Ovary (tissue), 9 donors: ENCODE measurements around the gene AP1B1. TPM values are rescaled to one million over a fixed set of nuclear protein-coding genes. Genes with fewer than 3 reads are reported as not detected.
A peak's percentile ranks its signal among the peaks of the same experiment; 100 is the strongest.

Experiments used
- DNase-seq, 5 donors: peaks; one replicate each; pipeline ENCODE4 v3.0.0-alpha.2; 2019 to 2020
- H3K27ac ChIP-seq, 2 donors: fragments of 200-600 bp; one replicate each; pipeline versions ENCODE4 v1.5.1 to v1.8.0; 2019 to 2022
- H3K27me3 ChIP-seq: fragments of 200-600 bp; one replicate; pipeline ENCODE4 v1.8.0; 2022
- H3K36me3 ChIP-seq: fragments of 200-600 bp; sonication (generic); one replicate; pipeline ENCODE4 v1.5.1; 2019
- H3K4me1 ChIP-seq: one replicate; pipeline ENCODE4 v1.8.1; 2013; ENCODE audit warnings: mild to moderate bottlenecking, moderate library complexity; ENCODE audit not compliant: insufficient read depth
- H3K4me3 ChIP-seq: fragments of 200-600 bp; sonication (generic); one replicate; pipeline ENCODE4 v1.5.1; 2017
- H3K9me3 ChIP-seq, 2 donors: fragments of 200-600 bp in 1 of 2; sonication (generic) in 1 of 2; one replicate each; pipeline versions ENCODE4 v1.5.1 to v1.8.1; 2013 to 2019; ENCODE audit warnings: mild to moderate bottlenecking in 1 of 2, moderate library complexity in 1 of 2
- EP300 ChIP-seq: sonication (generic); formaldehyde crosslinking; IDR thresholded peaks from one replicate; pipeline ENCODE4 v1.6.1; 2017; ENCODE audit warnings: antibody characterized with exemption
- POLR2A ChIP-seq: fragments of 450-650 bp; IDR thresholded peaks from one replicate; pipeline ENCODE4 v1.6.1; 2017; ENCODE audit warnings: antibody characterized with exemption, mild to moderate bottlenecking, moderate library complexity
- WGBS, 3 donors: extraction: QIAGEN DNeasy Blood & Tissue Kit in 1 of 3; methylation state at CpG; one replicate each; pipeline versions ENCODE4 v1.1.5 to v1.1.7; 2013 to 2017; 5-methylcytosine and 5-hydroxymethylcytosine counted together
- intact Hi-C, 4 donors: fragments of 100-400 bp; cut with DNase I; formaldehyde crosslinking; loops; one replicate each; pipeline versions ENCODE4 v1.11.0 to v1.15.1; 2022 to 2023
- polyA plus RNA-seq, 2 donors: library from polyadenylated mRNA; stranded (reverse); fragments of 200-250 nt in 1 of 2; fragments of 350-450 nt in 1 of 2; fragmentation: Illumina TruSeq in 1 of 2; extraction: RNeasy Lipid Tissue Mini Kit (QIAGEN cat#74804) in 1 of 2; gene quantifications; one replicate each; pipeline ENCODE4 v1.2.3, GENCODE V29; 2013 to 2014
- total RNA-seq, 7 donors: library from RNA; depleted of rRNA in 2 of 7; stranded (reverse); fragments of >200 nt in 2 of 7; fragmentation: NEBNext Ultra II Directional in 3 of 7; extraction: Animal tissue kit (Norgen Biotek cat#: 25700) in 3 of 7; gene quantifications; one replicate each; pipeline versions ENCODE4 v1.1.0 to v1.2.4, GENCODE V29; 2016 to 2023
- TF ChIP-seq, protein P1 (sequence below), 3 donors: fragments of 450-650 bp in 2 of 3; fragments of 200-600 bp in 1 of 3; IDR thresholded peaks; one replicate each; pipeline versions ENCODE4 v1.5.1 to v1.8.0; 2016 to 2022; ENCODE audit warnings: antibody characterized with exemption in 3 of 3, mild to moderate bottlenecking in 1 of 3
- donor health status: DM: no; HTN: no; CAD: no; lungs with moderate emphysema.
- donor health status: DM: no; HTN: no; CAD: no.
- donor health status: Bipolar disorder and iron deficiency.
- donor health status: DM: yes; HTN: yes; CAD: no.
- donor health status: DM: no; HTN: no; CAD: no.
- donor health status: DM: yes; HTN: yes; CAD: no.

The AP1B1 gene
- total and polyA plus RNA-seq, 9 donors = 17.7 to 54.0 (median 36.8) TPM

DNA sequence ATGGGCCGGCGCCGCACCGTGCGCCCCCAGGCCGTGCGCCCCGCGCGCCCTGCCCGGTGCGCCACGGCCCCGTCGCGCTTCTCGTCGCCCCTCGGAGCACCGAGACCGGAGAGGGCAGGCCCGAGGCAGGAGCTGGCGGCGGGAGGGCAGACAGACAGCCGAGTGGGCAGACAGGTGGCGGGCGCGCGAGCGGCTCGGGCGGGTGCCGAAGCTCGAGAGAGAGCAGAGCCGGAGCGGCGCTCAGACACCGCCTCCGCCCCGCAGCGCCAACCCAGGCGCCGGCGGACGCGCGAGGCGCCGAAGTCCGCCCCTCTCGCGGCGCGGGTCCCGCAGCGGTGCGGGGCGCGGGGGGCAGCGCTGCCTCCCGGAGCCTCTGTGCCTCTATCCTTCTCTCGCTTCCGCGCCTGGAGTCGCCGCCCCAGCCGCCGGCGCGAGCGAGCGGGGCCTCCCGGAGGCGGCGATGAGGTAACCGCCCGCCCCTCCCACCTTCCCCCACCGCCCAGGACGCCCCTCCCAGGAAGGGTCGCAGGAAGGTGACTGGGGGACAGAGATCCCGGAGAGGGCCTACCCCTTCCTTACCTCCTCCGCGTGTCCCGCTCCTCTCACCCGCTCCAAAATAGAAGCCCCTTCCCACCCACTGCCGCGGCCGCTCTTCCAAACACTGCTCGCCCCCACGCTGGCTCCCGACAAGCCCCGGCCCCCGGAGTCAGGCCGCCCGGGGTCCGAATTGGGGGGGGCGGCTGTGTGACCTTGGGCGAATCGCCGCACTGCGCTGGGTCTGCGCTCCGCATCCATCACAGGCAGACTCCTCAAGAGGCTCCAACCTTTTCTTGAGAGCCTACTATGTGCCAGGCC lies 72.9 kb downstream of the AP1B1 start, which contains the start of gene RASL10A:
Gene RASL10A, minus strand, starts transcription at position 412 of the 855 bp plus-strand sequence. CDS start 451 bp downstream, outside the sequence.
- Histone ChIP-seq H3K4me1 (peaks cover 11% of the 10 kb centered on the region), H3K27me3 (no peaks in the 10 kb centered on the region)

GRCh38 chr22:29314537-29315285 lies 73.7 kb downstream of the AP1B1 start:
- Histone ChIP-seq H3K27me3 (no peaks in the 10 kb centered on the region), H3K27ac (no peak overlapping the region), H3K4me1 (peaks cover 11% of the 10 kb centered on the region), H3K36me3 (no peaks in the 10 kb centered on the region), H3K4me3 (no peak overlapping the region), H3K9me3 (no peaks in the 10 kb centered on the region)
- TF ChIP-seq, protein P1, sequence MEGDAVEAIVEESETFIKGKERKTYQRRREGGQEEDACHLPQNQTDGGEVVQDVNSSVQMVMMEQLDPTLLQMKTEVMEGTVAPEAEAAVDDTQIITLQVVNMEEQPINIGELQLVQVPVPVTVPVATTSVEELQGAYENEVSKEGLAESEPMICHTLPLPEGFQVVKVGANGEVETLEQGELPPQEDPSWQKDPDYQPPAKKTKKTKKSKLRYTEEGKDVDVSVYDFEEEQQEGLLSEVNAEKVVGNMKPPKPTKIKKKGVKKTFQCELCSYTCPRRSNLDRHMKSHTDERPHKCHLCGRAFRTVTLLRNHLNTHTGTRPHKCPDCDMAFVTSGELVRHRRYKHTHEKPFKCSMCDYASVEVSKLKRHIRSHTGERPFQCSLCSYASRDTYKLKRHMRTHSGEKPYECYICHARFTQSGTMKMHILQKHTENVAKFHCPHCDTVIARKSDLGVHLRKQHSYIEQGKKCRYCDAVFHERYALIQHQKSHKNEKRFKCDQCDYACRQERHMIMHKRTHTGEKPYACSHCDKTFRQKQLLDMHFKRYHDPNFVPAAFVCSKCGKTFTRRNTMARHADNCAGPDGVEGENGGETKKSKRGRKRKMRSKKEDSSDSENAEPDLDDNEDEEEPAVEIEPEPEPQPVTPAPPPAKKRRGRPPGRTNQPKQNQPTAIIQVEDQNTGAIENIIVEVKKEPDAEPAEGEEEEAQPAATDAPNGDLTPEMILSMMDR (IDR thresholded peaks at IDR 0.05) = no peak
- no peak for TF ChIP-seq POLR2A
- no peak for TF ChIP-seq EP300
- WGBS, 3 donors = 2 to 4% (median 3%) methylated on average over 46 to 69 of the region's 69 CpGs
- intact Hi-C loops = loop anchor here in 1 of 4 donors (2.0 kb wide), 1 partner anchor 62 kb away; no protein-coding TSS in a partner anchor
- DNase-seq = peak in 1 of 5 donors; percentile 33

More for the DNA sequence above, 72.9 kb downstream of the AP1B1 start, which contains the start of gene RASL10A:
- intact Hi-C loops = loop anchor here in 1 of 4 donors (2.0 kb wide), 1 partner anchor 61 kb away; no protein-coding TSS in a partner anchor
- TF ChIP-seq POLR2A (no peak), EP300 (no peak)
- TF ChIP-seq, protein P1 (IDR thresholded peaks at IDR 0.05) = no peak
- WGBS, 3 donors = 1 to 2% (median 1%) methylated on average over 67 to 103 of the region's 103 CpGs
- peak in 1 of 5 donors; percentile 38 for DNase-seq
- Histone ChIP-seq H3K27ac (no peak within 1 kb of the TSS), H3K36me3 (no peaks in the 10 kb centered on the region), H3K4me3 (peak within 1 kb of the TSS; percentile 7), H3K9me3 (no peaks in the 10 kb centered on the region)

DNA sequence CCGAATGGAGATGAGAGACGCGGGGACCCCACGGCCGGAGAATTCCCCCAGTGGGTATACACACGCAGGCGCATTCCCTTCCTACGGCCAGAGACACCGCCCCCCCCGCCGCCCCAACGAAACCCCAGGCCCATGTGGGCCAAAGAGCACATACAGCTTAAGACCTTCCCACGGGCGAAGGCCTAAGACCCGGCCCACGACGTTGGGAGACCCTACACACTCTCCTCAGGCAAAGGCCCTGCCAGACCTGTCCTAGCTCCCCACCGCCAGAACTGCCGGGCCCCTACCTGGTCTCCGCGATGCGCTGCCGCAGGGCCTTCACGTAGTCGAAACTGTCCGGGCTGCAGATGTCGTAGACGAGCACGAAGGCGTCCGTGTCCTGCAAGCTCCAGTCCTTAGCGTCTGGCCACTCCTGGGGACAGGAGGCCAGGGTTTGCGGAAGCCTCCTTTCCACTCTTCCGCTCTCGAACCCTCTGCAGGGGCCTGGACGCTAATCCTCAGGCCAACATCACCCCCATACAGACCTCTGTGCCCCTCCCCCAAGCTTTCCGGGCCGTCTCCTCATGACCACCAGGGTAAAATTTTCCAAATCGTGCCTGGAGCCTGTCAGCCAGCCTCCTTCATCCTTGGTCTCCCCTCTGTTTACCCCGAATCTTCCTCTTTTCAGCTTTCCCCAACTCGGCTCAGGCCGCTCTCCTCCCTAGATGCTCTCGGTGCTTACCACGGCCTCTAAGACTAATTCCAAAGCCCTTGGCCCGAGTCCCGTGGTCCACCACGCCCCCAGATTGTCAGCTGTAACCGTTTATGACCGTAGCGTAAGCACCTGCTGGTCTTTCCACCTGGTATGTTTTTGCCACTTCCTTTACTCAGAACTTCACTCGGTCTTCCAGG lies 74.5 kb downstream of the AP1B1 start:
- peaks cover 13% of the 10 kb centered on the region for H3K4me1 ChIP-seq
- intact Hi-C loops = loop anchor here in 1 of 4 donors (2.0 kb wide), 1 partner anchor 63 kb away; no protein-coding TSS in a partner anchor
- no peaks in the 10 kb centered on the region for H3K9me3 ChIP-seq
- WGBS, 3 donors = 11 to 14% (median 11%) methylated on average over 47 to 51 of the region's 51 CpGs
- no peak overlapping the region for H3K4me3 ChIP-seq
- TF ChIP-seq EP300 (no peak), POLR2A (no peak)
- TF ChIP-seq, protein P1 (IDR thresholded peaks at IDR 0.05) = no peak
- no peaks in the 10 kb centered on the region for H3K36me3 ChIP-seq
- H3K27ac ChIP-seq = no peak overlapping the region
- peak in 1 of 5 donors; percentile 36 for DNase-seq
- H3K27me3 ChIP-seq = no peaks in the 10 kb centered on the region
